GM18951 (cell line): ENCODE measurements around the gene SLC35E1.

Experiments
- POLR2A ChIP-seq: IDR thresholded peaks from 4 replicates; pipeline ENCODE4 v1.6.1; 2011; ENCODE audit warnings: mild to moderate bottlenecking; ENCODE audit not compliant: insufficient read length, insufficient read depth; ENCODE audit errors: extremely low read depth
- in situ Hi-C: fragments of 300-500 bp; cut with MboI; formaldehyde crosslinking; loops from one replicate; pipeline ENCODE4 v1.12.0; 2022; ENCODE audit warnings: low sequenced_read_pairs, mixed read lengths, inconsistent platforms; ENCODE audit not compliant: unreplicated experiment

The SLC35E1 gene

DNA sequence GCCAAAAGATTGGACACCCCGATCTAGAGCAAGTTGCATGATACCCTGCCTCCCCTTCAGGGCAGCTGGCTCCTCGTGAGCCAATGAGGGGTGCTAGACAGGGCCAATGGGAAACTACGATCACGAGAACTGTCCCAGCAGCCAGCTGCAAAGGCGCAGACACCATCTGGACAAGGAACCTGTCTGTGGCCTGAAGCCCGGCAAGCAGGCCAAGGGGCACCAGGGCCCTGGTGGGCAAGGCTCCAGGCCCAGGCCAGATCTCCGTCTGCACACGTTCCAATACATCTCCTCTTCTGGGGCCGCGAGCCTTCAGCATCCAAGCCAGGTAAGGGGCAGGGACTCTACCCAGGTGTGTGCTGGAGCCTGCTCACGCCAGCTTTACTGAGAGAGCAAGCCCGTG lies 35.6 kb upstream of the SLC35E1 start:
- in situ Hi-C loops = no loop called here
- no peak for TF ChIP-seq POLR2A

- TF ChIP-seq POLR2A = no peak
Observed at GRCh38 chr19:16605553-16605994, 33.4 kb upstream of the SLC35E1 start.

DNA sequence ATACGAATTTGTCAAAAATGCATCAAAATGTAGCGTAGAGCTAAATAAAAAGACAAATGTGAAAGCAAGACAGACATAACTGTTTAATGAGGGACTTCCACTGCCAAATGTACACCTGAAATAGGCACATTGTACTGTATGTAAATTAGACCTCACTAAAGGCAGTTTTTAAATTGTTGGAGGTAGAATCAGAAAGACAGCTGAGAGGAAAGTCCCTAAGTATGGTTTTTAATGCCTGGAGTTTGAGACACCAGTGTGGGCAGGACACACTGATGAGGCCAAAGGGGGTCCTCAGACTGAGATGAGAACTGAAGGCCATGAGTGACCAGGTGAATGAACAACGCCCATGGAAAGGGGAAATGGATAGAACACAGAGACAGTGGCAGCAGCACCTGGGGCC lies 32.9 kb upstream of the SLC35E1 start:
- in situ Hi-C loops = no loop called here
- no peak for TF ChIP-seq POLR2A

More at GRCh38 chr19:16605553-16605994, 33.4 kb upstream of the SLC35E1 start:
- in situ Hi-C loops = no loop called here

- TF ChIP-seq POLR2A = no peak
- in situ Hi-C loops = no loop called here
Observed at GRCh38 chr19:16604615-16605014, 32.4 kb upstream of the SLC35E1 start.

GRCh38 chr19:16603090-16603489 lies 30.9 kb upstream of the SLC35E1 start:
- no peak for TF ChIP-seq POLR2A

DNA sequence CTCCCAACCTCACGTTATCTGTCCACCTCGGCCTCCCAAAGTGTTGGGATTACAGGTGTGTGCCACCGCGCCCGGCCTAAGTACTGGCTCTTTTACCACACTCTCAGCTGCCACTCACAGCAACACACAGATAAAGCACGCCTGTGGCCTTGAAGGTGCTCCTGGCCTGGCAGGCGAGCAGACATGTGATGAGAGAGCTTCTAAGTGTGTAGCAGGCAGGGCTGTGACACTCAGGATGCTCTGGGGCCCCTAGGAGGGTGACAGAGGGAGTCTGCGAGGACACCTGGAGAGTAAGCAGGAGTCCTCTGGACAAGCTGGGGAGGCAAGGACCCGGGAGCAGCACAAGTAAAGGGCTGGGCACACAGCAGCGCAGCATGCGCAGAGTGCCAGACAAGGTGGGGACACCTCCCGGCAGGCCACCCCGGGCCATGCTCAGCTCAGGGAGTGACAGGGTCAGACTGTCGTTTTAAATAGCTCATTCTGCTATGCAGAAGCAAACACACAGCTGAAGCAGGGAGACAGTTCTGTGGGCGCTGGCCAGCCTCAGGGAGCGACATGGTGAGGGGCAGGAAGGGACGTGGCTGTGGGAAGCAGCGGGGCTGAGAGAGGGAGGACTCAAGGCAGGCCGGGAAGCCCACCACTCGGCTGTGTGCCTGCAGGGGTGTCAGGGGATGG lies 29.3 kb upstream of the SLC35E1 start:
- in situ Hi-C loops = no loop called here
- TF ChIP-seq POLR2A = no peak

More at GRCh38 chr19:16603090-16603489, 30.9 kb upstream of the SLC35E1 start:
- in situ Hi-C loops = no loop called here

DNA sequence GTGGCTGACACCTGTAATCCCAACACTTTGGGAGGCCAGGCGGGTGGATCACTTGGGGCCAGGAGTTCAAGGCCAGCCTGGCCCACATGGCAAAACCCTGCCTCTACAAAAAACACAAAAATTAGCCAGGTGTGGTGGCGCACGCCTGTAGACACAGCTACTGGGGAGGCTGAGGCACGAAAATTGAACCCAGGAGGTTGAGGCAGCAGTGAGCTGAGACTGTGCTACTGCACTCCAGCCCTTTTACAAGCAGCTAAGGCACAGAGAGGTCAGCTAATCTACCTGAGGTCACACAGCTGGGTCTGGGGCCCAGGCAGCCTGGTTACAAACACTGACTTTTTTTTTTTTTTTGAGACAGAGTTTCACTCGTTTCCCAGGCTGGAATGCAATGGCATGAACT lies 28.6 kb upstream of the SLC35E1 start:
- no peak for TF ChIP-seq POLR2A
- in situ Hi-C loops = no loop called here

GRCh38 chr19:16599655-16600346 lies 27.6 kb upstream of the SLC35E1 start:
- in situ Hi-C loops = no loop called here
- no peak for TF ChIP-seq POLR2A

DNA sequence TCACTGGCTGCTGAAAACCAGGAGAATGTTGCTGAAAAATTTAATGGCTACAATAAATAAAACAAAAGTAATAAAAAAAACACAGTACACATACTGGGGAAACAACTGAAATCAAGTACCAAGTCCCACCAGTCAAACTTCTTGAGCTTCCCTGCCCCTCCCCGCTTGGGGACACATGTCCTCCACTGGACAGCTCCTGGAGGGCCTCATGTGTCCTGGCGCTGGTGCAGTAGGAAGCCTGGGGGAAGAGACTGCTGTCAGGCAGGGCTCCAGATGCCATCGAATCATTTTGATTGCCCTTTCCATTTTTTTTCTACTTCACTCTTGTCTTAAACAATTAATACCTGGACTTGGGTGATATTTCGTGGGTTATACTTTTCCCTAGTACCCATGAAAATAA lies 26.6 kb upstream of the SLC35E1 start:
- in situ Hi-C loops = no loop called here
- TF ChIP-seq POLR2A = no peak

DNA sequence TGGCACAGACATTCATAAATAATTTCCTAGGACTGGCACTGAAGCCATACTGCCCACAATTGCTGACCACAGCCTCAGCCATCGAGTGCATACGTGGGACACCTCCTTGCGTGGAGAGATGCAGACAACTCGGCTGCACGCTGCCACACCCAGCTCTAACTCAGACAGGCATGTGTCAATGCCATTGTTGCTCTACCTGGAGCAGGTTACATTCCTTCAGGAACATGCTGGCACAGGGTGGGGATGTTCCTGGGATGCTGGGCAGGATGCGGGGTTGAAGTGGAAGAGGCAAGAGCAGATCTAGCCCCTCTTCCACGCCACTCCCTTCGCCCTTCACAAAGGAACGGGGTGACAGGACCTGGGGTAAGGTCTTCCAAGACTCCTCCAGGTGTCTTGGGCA lies 24.2 kb upstream of the SLC35E1 start:
- TF ChIP-seq POLR2A = no peak
- in situ Hi-C loops = no loop called here

GRCh38 chr19:16595097-16595496 lies 22.9 kb upstream of the SLC35E1 start:
- TF ChIP-seq POLR2A = no peak
- in situ Hi-C loops = no loop called here

DNA sequence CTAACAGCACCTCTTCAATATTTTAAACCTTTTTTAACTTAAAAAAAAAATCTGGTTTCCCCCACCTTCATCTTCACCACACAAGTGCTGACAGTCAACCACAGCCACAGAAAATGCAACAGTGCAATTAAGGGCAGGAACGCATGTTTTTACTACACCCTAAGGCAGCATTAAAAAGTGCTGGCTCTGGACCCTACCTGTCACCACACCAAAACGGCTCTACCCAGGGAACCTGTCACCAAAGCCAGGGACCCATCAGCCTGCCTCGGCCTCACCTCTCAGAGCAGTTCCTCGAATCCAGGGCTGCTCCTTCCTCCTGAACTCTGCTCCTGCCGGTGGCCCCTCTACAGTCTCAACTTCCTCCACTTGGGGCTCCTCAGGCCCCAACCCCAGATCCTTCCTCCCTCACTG lies 22.5 kb upstream of the SLC35E1 start:
- TF ChIP-seq POLR2A = no peak
- in situ Hi-C loops = no loop called here

DNA sequence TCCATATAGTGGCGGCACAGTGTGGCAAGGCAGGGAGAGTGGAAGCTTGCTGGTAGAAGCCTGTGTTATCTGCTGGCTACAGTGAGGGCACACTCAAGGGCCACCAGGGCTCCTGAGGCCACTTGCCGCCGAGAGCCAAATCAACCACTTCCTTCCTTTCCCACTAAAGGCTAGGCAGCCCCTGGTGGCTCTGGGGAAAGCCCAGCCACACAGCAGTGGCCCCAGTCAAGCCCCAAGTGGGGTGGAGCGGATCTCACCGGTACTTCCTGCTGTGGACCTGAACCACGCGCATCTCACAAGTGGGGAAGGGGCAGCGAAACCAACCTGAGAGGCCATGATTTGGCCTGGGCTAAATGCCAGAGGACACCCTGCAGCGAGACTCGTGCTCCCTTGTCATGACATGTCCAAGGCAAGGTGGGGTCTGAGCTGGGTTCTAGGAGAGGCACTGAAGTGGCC lies 21.9 kb upstream of the SLC35E1 start:
- no peak for TF ChIP-seq POLR2A
- in situ Hi-C loops = no loop called here

DNA sequence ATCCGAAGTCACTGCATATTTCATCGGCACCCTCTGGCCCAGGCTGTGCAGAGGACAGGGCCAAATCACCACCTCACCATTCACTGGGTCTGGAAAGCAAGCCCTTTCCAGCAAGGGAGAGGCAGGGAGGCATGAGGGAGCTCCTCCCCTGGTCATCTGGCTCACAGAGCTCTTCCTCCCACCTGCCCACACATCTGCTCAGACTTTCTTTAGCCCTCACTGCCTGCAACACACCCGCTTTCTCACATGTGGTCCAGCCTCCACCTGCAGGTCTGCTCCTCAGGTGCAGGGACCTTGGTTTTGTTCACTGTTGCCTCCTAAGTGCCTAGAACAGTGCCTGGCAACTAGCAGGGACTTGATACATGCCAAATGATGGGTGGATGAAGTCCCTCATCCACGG lies 21.0 kb upstream of the SLC35E1 start:
- no peak for TF ChIP-seq POLR2A
- in situ Hi-C loops = no loop called here

DNA sequence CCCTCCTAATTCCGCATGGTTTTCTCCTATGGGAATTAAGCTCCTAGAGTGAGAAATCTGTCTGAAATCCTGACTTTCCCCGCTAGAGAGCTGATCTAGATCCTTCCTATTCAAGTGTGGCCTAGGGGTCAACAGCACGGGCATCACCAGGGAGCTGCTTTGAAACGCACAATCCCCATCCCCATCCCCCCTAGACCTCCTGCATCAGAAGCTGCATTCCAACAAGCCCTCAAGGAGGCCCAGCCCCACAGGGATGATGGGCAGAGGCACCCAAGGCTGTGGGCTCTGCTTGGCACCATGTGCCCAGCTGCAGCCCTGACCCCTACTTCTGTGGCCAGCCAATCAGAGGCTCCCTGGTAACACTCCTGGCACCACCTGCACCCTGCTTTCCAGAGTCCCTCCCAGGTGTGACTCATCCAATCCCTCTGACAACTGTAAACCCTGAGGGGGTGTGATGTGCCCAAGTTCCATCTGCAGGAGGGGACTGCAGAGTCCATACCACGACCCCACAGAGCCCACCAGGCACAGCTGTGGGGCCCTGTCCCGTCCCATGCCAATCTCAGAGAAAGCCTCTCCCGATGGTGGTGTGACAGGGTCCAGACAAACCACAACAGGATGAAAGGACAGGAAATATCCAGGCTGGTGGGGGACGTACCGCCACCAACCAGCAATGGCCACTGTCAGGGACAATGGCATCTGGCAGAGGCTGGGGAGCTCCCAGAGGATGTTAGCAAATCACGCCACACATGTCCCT lies 19.8 kb upstream of the SLC35E1 start:
- in situ Hi-C loops = no loop called here
- TF ChIP-seq POLR2A = no peak
